ENCODE data around the gene NEURL1B.
A peak's percentile ranks its signal among the peaks of the same experiment; 100 is the strongest.

The NEURL1B gene

GRCh38 chr5:172701291-172701656 lies 60.2 kb downstream of the NEURL1B start:
- peaks cover 8% of the 10 kb centered on the region for H3K27me3 ChIP-seq (ENCODE audit: insufficient read depth, poor library complexity, severe bottlenecking)
- no peak for TF ChIP-seq REST (IDR thresholded peaks at IDR 0.05; ENCODE audit: insufficient replicate concordance, low read depth)
- no peak for TF ChIP-seq CTCF (IDR thresholded peaks at IDR 0.05; ENCODE audit: insufficient read depth, low read length)
- TF ChIP-seq GABPA (IDR thresholded peaks at IDR 0.05; ENCODE audit: low read depth), result no peak
- no peak for TF ChIP-seq POLR2AphosphoS5 (IDR thresholded peaks at IDR 0.05; ENCODE audit: low read depth)
- no peak for TF ChIP-seq SPI1 (IDR thresholded peaks at IDR 0.05; ENCODE audit: borderline replicate concordance, low read depth)

GRCh38 chr5:172703952-172704351 lies 62.9 kb downstream of the NEURL1B start:
- H3K27ac ChIP-seq (replicated peaks), result no peak overlapping the region
- TF ChIP-seq GABPA (IDR thresholded peaks at IDR 0.05; ENCODE audit: low read depth), result no peak
- no peak overlapping the region for H3K4me3 ChIP-seq (replicated peaks; ENCODE audit: insufficient read depth, low read length)
- peaks cover 14% of the 10 kb centered on the region for H3K27me3 ChIP-seq (ENCODE audit: insufficient read depth, poor library complexity, severe bottlenecking)
- no peak for DNase-seq (ENCODE audit: low read depth in 1 of 2, low spot score in 1 of 2)

More at GRCh38 chr5:172701291-172701656, 60.2 kb downstream of the NEURL1B start:
- Histone ChIP-seq H3K27ac (replicated peaks) (no peak overlapping the region), H3K4me3 (replicated peaks; ENCODE audit: insufficient read depth, low read length) (no peak overlapping the region)
- peak in 1 of 2 experiments; percentile 4 for DNase-seq (ENCODE audit: low read depth in 1 of 2, low spot score in 1 of 2)

- TF ChIP-seq SPI1 (IDR thresholded peaks at IDR 0.05; ENCODE audit: borderline replicate concordance, low read depth) (no peak), REST (IDR thresholded peaks at IDR 0.05; ENCODE audit: insufficient replicate concordance, low read depth) (no peak), CTCF (IDR thresholded peaks at IDR 0.05; ENCODE audit: insufficient read depth, low read length) (no peak), GABPA (IDR thresholded peaks at IDR 0.05; ENCODE audit: low read depth) (no peak), POLR2AphosphoS5 (IDR thresholded peaks at IDR 0.05; ENCODE audit: low read depth) (no peak)
- Histone ChIP-seq H3K4me3 (replicated peaks; ENCODE audit: insufficient read depth, low read length) (no peak overlapping the region), H3K27me3 (ENCODE audit: insufficient read depth, poor library complexity, severe bottlenecking) (peaks cover 16% of the 10 kb centered on the region), H3K27ac (replicated peaks) (no peak overlapping the region)
- no peak for DNase-seq (ENCODE audit: low read depth in 1 of 2, low spot score in 1 of 2)
These were observed 64.6 kb downstream of the NEURL1B start for GRCh38 chr5:172705576-172706084.

GRCh38 chr5:172706796-172707195 lies 65.7 kb downstream of the NEURL1B start:
- H3K27me3 ChIP-seq (ENCODE audit: insufficient read depth, poor library complexity, severe bottlenecking), result peaks cover 11% of the 10 kb centered on the region
- no peak overlapping the region for H3K27ac ChIP-seq (replicated peaks)
- no peak for DNase-seq (ENCODE audit: low read depth in 1 of 2, low spot score in 1 of 2)
- no peak overlapping the region for H3K4me3 ChIP-seq (replicated peaks; ENCODE audit: insufficient read depth, low read length)
- no peak for TF ChIP-seq GABPA (IDR thresholded peaks at IDR 0.05; ENCODE audit: low read depth)
- TF ChIP-seq POLR2AphosphoS5 (IDR thresholded peaks at IDR 0.05; ENCODE audit: low read depth), result no peak
- TF ChIP-seq SPI1 (IDR thresholded peaks at IDR 0.05; ENCODE audit: borderline replicate concordance, low read depth), result no peak
- no peak for TF ChIP-seq REST (IDR thresholded peaks at IDR 0.05; ENCODE audit: insufficient replicate concordance, low read depth)
- TF ChIP-seq CTCF (IDR thresholded peaks at IDR 0.05; ENCODE audit: insufficient read depth, low read length), result no peak

Measured in HL-60 (cell line).